ENCODE measurements around the gene PANK3. TPM values are rescaled to one million over a fixed set of nuclear protein-coding genes. Genes with fewer than 3 reads are reported as not detected.

Gene PANK3
- total and polyA plus RNA-seq, 2 donors (not counting 1 experiment from before 2014, with no cell fraction given) = 26.9 to 41.5 TPM

GRCh38 chr5:168562279-168562678 is 16.9 kb downstream of the PANK3 start:
- Histone ChIP-seq H3K36me3 (ENCODE audit: control insufficient read depth, insufficient read depth, low read length) (peaks cover 2% of the 10 kb centered on the region), H3K79me2 (ENCODE audit: control insufficient read depth, insufficient read depth, low read length) (peaks cover 3% of the 10 kb centered on the region), H3K9ac (ENCODE audit: insufficient read depth, low read length) (no peak overlapping the region), H3K27me3 (ENCODE audit: control insufficient read depth, insufficient read depth, low read length) (no peaks in the 10 kb centered on the region), H2AFZ (ENCODE audit: low read length) (no peak overlapping the region), H3K27ac (ENCODE audit: insufficient read depth, low read length) (no peak overlapping the region), H4K20me1 (ENCODE audit: control insufficient read depth, extremely low read depth, insufficient read depth, low read length) (no peaks in the 10 kb centered on the region), H3K4me3 (replicated peaks in 1 of 4; ENCODE audit: control extremely low read depth in 1 of 4, insufficient read depth in 1 of 4, low read depth in 3 of 4, low read length in 4 of 4) (no peak overlapping the region), H3K9me3 (ENCODE audit: control insufficient read depth, insufficient read depth, low read depth, low read length) (no peaks in the 10 kb centered on the region), H3K4me2 (ENCODE audit: extremely low read depth, insufficient read depth, low read length) (no peak overlapping the region), H3K4me1 (ENCODE audit: control insufficient read depth, extremely low read depth, insufficient read depth, low read length) (no peaks in the 10 kb centered on the region)
- TF ChIP-seq EZH2 (IDR thresholded peaks at IDR 0.05; ENCODE audit: low read length, missing control alignments) (no peak), CTCF (conservative IDR thresholded peaks at IDR 0.05 in 1 of 2, IDR thresholded peaks at IDR 0.05 in 1 of 2; ENCODE audit: low read depth in 1 of 2, low read length in 2 of 2) (no peak)
- no peak for DNase-seq (ENCODE audit: low read depth in 2 of 2)

- Histone ChIP-seq H3K9me3 (ENCODE audit: control insufficient read depth, insufficient read depth, low read depth, low read length) (no peaks in the 10 kb centered on the region), H3K27me3 (ENCODE audit: control insufficient read depth, insufficient read depth, low read length) (no peaks in the 10 kb centered on the region), H3K4me2 (ENCODE audit: extremely low read depth, insufficient read depth, low read length) (no peak overlapping the region), H4K20me1 (ENCODE audit: control insufficient read depth, extremely low read depth, insufficient read depth, low read length) (no peaks in the 10 kb centered on the region), H3K27ac (ENCODE audit: insufficient read depth, low read length) (no peak overlapping the region), H2AFZ (ENCODE audit: low read length) (no peak overlapping the region), H3K9ac (ENCODE audit: insufficient read depth, low read length) (no peak overlapping the region), H3K4me1 (ENCODE audit: control insufficient read depth, extremely low read depth, insufficient read depth, low read length) (peaks cover 2% of the 10 kb centered on the region), H3K4me3 (replicated peaks in 1 of 4; ENCODE audit: control extremely low read depth in 1 of 4, insufficient read depth in 1 of 4, low read depth in 3 of 4, low read length in 4 of 4) (no peak overlapping the region), H3K79me2 (ENCODE audit: control insufficient read depth, insufficient read depth, low read length) (peaks cover 2% of the 10 kb centered on the region), H3K36me3 (ENCODE audit: control insufficient read depth, insufficient read depth, low read length) (peaks cover 2% of the 10 kb centered on the region)
- TF ChIP-seq CTCF (conservative IDR thresholded peaks at IDR 0.05 in 1 of 2, IDR thresholded peaks at IDR 0.05 in 1 of 2; ENCODE audit: low read depth in 1 of 2, low read length in 2 of 2) = no peak
- TF ChIP-seq EZH2 (IDR thresholded peaks at IDR 0.05; ENCODE audit: low read length, missing control alignments) = no peak
- DNase-seq (ENCODE audit: low read depth in 2 of 2) = no peak
These were observed 21.8 kb downstream of the PANK3 start for GRCh38 chr5:168557389-168557788.

- Histone ChIP-seq H3K27me3 (ENCODE audit: control insufficient read depth, insufficient read depth, low read length) (no peaks in the 10 kb centered on the region), H3K79me2 (ENCODE audit: control insufficient read depth, insufficient read depth, low read length) (peaks cover 4% of the 10 kb centered on the region), H4K20me1 (ENCODE audit: control insufficient read depth, extremely low read depth, insufficient read depth, low read length) (no peaks in the 10 kb centered on the region), H3K4me3 (replicated peaks in 1 of 4; ENCODE audit: control extremely low read depth in 1 of 4, insufficient read depth in 1 of 4, low read depth in 3 of 4, low read length in 4 of 4) (no peak overlapping the region), H3K27ac (ENCODE audit: insufficient read depth, low read length) (no peak overlapping the region), H3K36me3 (ENCODE audit: control insufficient read depth, insufficient read depth, low read length) (no peaks in the 10 kb centered on the region), H3K4me1 (ENCODE audit: control insufficient read depth, extremely low read depth, insufficient read depth, low read length) (peaks cover 3% of the 10 kb centered on the region), H3K9ac (ENCODE audit: insufficient read depth, low read length) (no peak overlapping the region), H2AFZ (ENCODE audit: low read length) (no peak overlapping the region), H3K4me2 (ENCODE audit: extremely low read depth, insufficient read depth, low read length) (no peak overlapping the region), H3K9me3 (ENCODE audit: control insufficient read depth, insufficient read depth, low read depth, low read length) (no peaks in the 10 kb centered on the region)
- DNase-seq (ENCODE audit: low read depth in 2 of 2) = no peak
- TF ChIP-seq EZH2 (IDR thresholded peaks at IDR 0.05; ENCODE audit: low read length, missing control alignments) (no peak), CTCF (conservative IDR thresholded peaks at IDR 0.05 in 1 of 2, IDR thresholded peaks at IDR 0.05 in 1 of 2; ENCODE audit: low read depth in 1 of 2, low read length in 2 of 2) (no peak)
These were observed 25.6 kb downstream of the PANK3 start for GRCh38 chr5:168553377-168554130.

Data from fibroblast of lung (primary cell).